MG63 (cell line): ENCODE measurements around the gene CNTROB. TPM values are rescaled to one million over a fixed set of nuclear protein-coding genes. Genes with fewer than 3 reads are reported as not detected.

ENCODE experiments used
- DNase-seq: peaks from one replicate; pipeline ENCODE4 v3.0.0-alpha.2; 2020
- H3K27me3 ChIP-seq: fragments of 250-450 bp; sonication (Bioruptor Pico); 2 replicates; pipeline ENCODE4 v1.5.1; 2020; ENCODE audit warnings: mild to moderate bottlenecking, moderate library complexity
- H3K36me3 ChIP-seq: fragments of 250-450 bp; sonication (Bioruptor Pico); 2 replicates; pipeline ENCODE4 v1.5.1; 2020; ENCODE audit warnings: mild to moderate bottlenecking, moderate library complexity
- H3K4me3 ChIP-seq: fragments of 250-450 bp; sonication (Bioruptor Pico); 2 replicates; pipeline ENCODE4 v1.5.1; 2020; ENCODE audit warnings: mild to moderate bottlenecking, moderate library complexity
- H3K9me3 ChIP-seq: fragments of 250-450 bp; sonication (Bioruptor Pico); 2 replicates; pipeline ENCODE4 v1.5.1; 2020; ENCODE audit warnings: mild to moderate bottlenecking, moderate library complexity
- total RNA-seq: library from RNA; depleted of rRNA; stranded (reverse); fragments of >200 nt; shearing (Covaris generic); gene quantifications from 2 replicates; pipeline ENCODE4 v1.2.3, GENCODE V29; 2014; ENCODE audit warnings: low replicate concordance; rRNA removed

CNTROB gene
- 29.5 and 39.9 TPM in 2 replicates for total RNA-seq

GRCh38 chr17:7931709-7932482 lies at the start of gene CNTROB, which contains the start of gene TRAPPC1:
TSS of gene CNTROB (plus strand) at chr17:7932206. CDS start at chr17:7933080, 874 bp downstream.
TSS of gene TRAPPC1 (minus strand) at chr17:7931946. CDS start at chr17:7931829, 117 bp downstream.
- peak; percentile 100 for DNase-seq
- Histone ChIP-seq H3K9me3 (no peaks in the 10 kb centered on the region), H3K27me3 (no peaks in the 10 kb centered on the region), H3K4me3 (peak within 1 kb of the TSS; percentile 88), H3K36me3 (peaks cover 35% of the 10 kb centered on the region)

GRCh38 chr17:7882629-7883028 lies 49.4 kb upstream of the CNTROB start:
- H3K4me3 ChIP-seq, result no peak overlapping the region
- H3K9me3 ChIP-seq, result no peaks in the 10 kb centered on the region
- peaks cover 5% of the 10 kb centered on the region; the same call in 1 of the 2 replicates for H3K36me3 ChIP-seq
- no peak for DNase-seq
- no peaks in the 10 kb centered on the region for H3K27me3 ChIP-seq

GRCh38 chr17:7883781-7884386 lies 48.1 kb upstream of the CNTROB start:
- H3K4me3 ChIP-seq, result peak overlapping the region; percentile 25
- DNase-seq, result no peak
- peaks cover 5% of the 10 kb centered on the region; the same call in 1 of the 2 replicates for H3K36me3 ChIP-seq
- H3K9me3 ChIP-seq, result no peaks in the 10 kb centered on the region
- no peaks in the 10 kb centered on the region for H3K27me3 ChIP-seq

GRCh38 chr17:7884581-7885366 lies 47.2 kb upstream of the CNTROB start:
- Histone ChIP-seq H3K27me3 (no peaks in the 10 kb centered on the region), H3K9me3 (no peaks in the 10 kb centered on the region), H3K36me3 (peaks cover 8% of the 10 kb centered on the region), H3K4me3 (peak overlapping the region; percentile 67)
- peak; percentile 33 for DNase-seq

- peak; percentile 57 for DNase-seq
- Histone ChIP-seq H3K4me3 (peak overlapping the region; percentile 67), H3K9me3 (no peaks in the 10 kb centered on the region), H3K36me3 (peaks cover 12% of the 10 kb centered on the region), H3K27me3 (no peaks in the 10 kb centered on the region)
These were observed 46.4 kb upstream of the CNTROB start for GRCh38 chr17:7885367-7886226.

- Histone ChIP-seq H3K4me3 (peak overlapping the region; percentile 67), H3K27me3 (no peaks in the 10 kb centered on the region), H3K9me3 (no peaks in the 10 kb centered on the region), H3K36me3 (peaks cover 21% of the 10 kb centered on the region)
- DNase-seq, result peak; percentile 45
These were observed 45.6 kb upstream of the CNTROB start for GRCh38 chr17:7886227-7887037.

GRCh38 chr17:7887038-7887481 lies 44.9 kb upstream of the CNTROB start:
- Histone ChIP-seq H3K9me3 (no peaks in the 10 kb centered on the region), H3K27me3 (no peaks in the 10 kb centered on the region), H3K4me3 (peak overlapping the region; percentile 67), H3K36me3 (peaks cover 25% of the 10 kb centered on the region)
- DNase-seq, result no peak

- no peaks in the 10 kb centered on the region for H3K9me3 ChIP-seq
- peak; percentile 95 for DNase-seq
- H3K27me3 ChIP-seq, result no peaks in the 10 kb centered on the region
- peak overlapping the region; percentile 67 for H3K4me3 ChIP-seq
- H3K36me3 ChIP-seq, result peaks cover 26% of the 10 kb centered on the region
These were observed 44.4 kb upstream of the CNTROB start for GRCh38 chr17:7887482-7888183.

GRCh38 chr17:7888184-7888920 lies 43.7 kb upstream of the CNTROB start, which contains the start of gene CHD3:
TSS of gene CHD3 (plus strand) at chr17:7888789. CDS start at chr17:7889001, 212 bp downstream.
- Histone ChIP-seq H3K4me3 (peak within 1 kb of the TSS; percentile 67), H3K9me3 (no peaks in the 10 kb centered on the region), H3K27me3 (no peaks in the 10 kb centered on the region), H3K36me3 (peaks cover 28% of the 10 kb centered on the region)
- no peak for DNase-seq

- H3K9me3 ChIP-seq, result no peaks in the 10 kb centered on the region
- no peak overlapping the region; the same call in 1 of the 2 replicates for H3K4me3 ChIP-seq
- H3K36me3 ChIP-seq, result peaks cover 33% of the 10 kb centered on the region
- peak; percentile 99 for DNase-seq
- no peaks in the 10 kb centered on the region for H3K27me3 ChIP-seq
These were observed 42.6 kb upstream of the CNTROB start for GRCh38 chr17:7889166-7889955.

GRCh38 chr17:7893187-7893880 lies 38.7 kb upstream of the CNTROB start:
- DNase-seq, result no peak
- Histone ChIP-seq H3K9me3 (no peaks in the 10 kb centered on the region), H3K27me3 (no peaks in the 10 kb centered on the region), H3K4me3 (no peak overlapping the region), H3K36me3 (peaks cover 65% of the 10 kb centered on the region)

GRCh38 chr17:7894226-7894625 lies 37.8 kb upstream of the CNTROB start:
- H3K27me3 ChIP-seq, result no peaks in the 10 kb centered on the region
- no peak overlapping the region for H3K4me3 ChIP-seq
- peaks cover 74% of the 10 kb centered on the region for H3K36me3 ChIP-seq
- DNase-seq, result no peak
- no peaks in the 10 kb centered on the region for H3K9me3 ChIP-seq

GRCh38 chr17:7894866-7895265 lies 37.1 kb upstream of the CNTROB start:
- no peaks in the 10 kb centered on the region for H3K27me3 ChIP-seq
- no peaks in the 10 kb centered on the region for H3K9me3 ChIP-seq
- no peak overlapping the region for H3K4me3 ChIP-seq
- DNase-seq, result no peak
- H3K36me3 ChIP-seq, result peaks cover 74% of the 10 kb centered on the region
